HG02981 (cell line): ENCODE results near the gene STYXL2.
A peak's percentile ranks its signal among the peaks of the same experiment; 100 is the strongest.

Experiments
- ATAC-seq: cut with Tn5 transposase; IDR thresholded peaks from one replicate; pipeline ENCODE4 v1.9.1; 2021; ENCODE audit warnings: mild to moderate bottlenecking, moderate library complexity; ENCODE audit not compliant: unreplicated experiment

The STYXL2 gene

GRCh38 chr1:167105271-167106118 lies 11.6 kb downstream of the STYXL2 start:
- no peak for ATAC-seq

DNA sequence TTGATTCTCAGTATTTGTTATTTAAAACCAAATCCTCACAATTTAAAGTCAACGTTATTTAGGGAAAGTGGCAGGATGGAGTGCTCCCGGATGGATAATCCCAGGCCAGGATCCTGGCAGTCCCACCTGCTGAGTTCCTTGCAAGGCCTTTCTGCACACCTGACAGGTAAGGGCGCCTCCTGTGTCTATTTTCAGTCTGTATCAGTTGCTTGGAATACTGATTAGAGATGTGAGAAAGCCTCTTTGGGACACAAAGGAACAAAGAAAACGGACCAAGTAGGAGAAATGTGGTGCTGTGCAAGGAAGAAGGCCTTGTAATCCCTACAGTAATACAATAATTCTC lies 12.2 kb downstream of the STYXL2 start:
- no peak for ATAC-seq

GRCh38 chr1:167107456-167107855 lies 13.6 kb downstream of the STYXL2 start:
- no peak for ATAC-seq

DNA sequence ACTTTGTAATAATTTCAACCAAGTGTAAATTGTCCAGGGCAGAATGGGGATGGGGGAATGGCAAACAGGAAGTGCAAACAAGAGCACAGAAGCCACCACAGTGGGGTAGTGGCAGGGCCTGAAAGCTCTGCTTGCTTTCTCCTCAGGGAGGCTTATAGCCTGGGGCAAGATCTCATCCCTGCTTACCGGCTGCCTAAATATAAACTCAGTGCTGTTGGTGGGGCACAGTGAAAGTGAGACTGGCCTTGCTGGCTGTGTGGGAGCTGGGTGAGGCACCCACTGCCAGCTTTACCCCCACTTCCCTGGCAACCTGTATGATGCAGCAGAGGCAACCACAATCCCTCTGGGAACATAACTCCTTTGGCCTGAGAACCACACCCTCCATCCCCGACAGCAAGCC lies 15.2 kb downstream of the STYXL2 start:
- ATAC-seq = no peak

- ATAC-seq = peak; percentile 76
Measured at GRCh38 chr1:167110586-167110985, 16.7 kb downstream of the STYXL2 start.

DNA sequence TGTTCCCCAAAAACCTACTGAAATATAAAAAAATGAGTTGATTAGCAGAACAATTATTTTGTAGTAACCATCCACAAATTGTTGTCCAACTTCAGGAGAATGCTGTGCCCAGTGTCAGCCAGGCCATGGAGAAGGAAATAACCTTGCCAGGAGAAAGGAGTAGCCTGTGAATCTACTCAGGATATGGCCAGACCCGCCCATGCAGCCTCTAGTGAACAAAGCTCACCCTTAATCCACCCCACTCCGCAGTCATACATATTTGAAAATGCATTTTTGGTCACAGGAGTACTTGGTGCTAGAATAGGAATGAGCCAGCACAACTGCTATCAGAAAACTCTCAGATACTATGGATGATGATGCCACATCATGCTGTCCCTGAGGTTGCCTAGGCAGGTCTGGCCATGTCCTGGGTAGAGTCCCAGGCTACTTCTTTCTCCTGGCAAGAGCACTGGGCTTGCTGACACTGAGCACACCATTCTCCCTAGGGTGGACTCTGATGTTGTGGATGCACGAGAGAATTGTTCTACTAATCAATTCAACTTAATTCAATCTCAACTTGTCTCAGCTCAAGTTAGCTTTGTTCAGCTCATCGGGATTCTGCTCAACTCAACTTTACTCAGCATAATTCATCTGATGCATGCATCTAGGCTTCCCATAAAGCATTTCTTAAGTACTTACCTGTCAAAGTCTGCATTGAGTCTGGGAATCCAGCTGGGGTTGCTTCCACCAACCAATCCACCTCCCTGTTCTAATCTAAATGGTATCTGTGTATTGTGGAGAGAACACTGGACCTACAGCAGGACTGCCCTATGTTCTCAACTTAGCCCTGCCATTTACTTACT lies 18.2 kb downstream of the STYXL2 start:
- ATAC-seq = no peak

DNA sequence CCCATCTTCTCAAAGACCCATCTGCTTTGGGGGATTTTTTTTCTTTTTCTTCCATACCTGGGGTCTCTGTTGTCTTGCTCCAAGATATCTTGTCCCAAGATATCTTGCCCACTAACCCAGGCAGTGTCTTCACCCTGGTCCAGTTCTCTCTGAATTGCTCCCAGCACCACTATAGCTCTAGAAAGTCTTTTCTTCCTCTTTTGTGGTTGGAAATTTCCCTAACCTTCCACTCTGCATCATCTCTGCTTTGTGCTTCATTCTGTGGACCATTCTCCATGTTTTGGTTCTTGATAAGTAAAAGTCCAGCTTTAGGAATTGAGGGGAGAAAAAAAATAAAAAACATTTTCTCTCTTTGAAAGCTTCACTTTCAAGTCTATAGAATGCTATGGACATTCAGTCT lies 20.9 kb downstream of the STYXL2 start:
- ATAC-seq = no peak

DNA sequence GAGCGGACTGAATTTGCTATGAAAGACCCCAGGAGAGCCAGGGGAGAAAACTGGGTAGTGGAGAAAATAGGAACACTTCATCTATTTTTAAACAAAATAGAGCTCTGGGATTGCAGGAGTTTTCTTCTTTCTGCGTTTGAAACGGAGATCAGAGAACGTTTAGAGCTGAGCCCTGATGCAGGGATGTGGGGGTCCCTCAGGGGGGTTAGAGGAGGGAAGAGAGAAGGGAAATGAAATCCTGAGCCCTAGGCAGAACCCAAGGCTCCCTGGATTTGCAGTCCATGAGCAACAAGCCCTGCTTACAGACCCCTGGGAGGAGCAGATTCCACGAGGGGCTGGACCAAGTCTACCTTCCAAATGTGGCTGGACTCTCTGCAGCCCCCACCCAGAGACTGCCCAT lies 21.8 kb downstream of the STYXL2 start:
- ATAC-seq = no peak

DNA sequence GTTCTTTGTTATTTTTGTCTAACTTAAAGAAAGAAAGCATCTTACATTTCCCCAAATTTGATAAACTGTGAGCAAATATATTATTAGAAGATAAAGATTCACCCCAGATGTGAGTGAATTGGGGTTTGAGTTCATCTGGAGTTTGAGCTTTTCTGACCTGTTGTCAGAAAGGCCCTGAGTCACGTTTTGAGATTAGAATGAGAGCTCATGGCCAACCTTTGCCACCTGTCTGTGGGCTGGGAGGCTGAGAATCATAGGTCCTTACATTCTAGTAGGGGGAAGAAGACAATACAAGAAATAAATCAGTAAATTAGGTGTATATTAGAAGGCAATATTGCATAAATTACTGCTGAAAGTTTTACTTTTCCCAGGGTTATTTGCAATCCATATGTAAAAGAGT lies 22.3 kb downstream of the STYXL2 start:
- no peak for ATAC-seq

DNA sequence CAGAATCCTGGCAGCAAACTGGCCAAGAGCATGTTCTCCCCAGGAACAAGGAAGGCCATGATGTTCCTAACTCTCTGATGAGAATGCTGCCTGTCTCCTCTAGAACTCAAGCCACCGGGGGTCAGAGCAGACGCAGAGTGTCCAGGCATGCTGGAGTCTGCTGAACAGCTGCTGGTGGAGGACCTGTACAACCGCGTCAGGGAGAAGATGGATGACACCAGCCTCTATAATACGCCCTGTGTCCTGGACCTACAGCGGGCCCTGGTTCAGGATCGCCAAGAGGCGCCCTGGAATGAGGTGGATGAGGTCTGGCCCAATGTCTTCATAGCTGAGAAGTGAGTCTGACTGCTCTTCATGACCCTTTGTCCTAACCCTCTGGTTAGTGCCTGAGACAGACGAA lies 23.4 kb downstream of the STYXL2 start:
- ATAC-seq = no peak

DNA sequence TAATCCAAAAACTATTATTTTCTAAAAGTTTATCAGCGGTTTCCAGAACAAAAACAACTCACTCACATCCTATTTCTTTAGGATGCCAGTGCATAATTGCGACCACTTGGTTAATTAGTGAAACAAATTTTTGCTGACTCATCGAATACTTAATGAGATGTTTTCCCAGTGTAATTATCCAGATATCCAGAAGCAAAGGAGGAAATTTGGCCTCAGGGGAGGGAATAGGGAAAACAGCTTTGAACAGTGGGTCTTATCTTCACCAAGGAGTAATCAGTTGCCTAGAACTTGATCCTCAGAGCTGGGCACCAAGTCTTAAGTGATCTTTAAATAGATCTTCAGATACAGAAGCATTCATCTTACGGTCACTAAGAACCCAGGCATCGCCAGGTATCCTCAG lies 24.3 kb downstream of the STYXL2 start:
- ATAC-seq = no peak

DNA sequence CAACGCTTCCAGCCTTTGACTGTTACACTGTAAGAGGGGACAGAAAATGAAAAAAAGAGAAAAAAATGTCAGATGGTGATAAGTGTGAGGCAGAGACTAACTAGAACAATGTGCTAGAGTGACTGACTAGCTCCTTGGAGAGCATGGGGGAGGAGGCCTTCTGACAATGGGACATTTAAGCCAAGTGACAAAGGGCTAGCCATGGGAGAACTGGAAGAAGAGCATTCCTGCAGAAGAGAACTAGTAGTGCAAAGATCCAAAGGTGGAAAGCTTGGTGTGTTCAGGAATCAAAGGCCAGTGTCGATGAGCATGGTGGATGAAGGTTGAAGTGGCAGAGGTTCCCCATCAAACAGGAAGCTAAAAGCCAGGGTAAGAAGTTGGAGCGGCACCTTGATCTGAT lies 25.8 kb downstream of the STYXL2 start:
- no peak for ATAC-seq

GRCh38 chr1:167120899-167121298 lies 27.0 kb downstream of the STYXL2 start:
- no peak for ATAC-seq

DNA sequence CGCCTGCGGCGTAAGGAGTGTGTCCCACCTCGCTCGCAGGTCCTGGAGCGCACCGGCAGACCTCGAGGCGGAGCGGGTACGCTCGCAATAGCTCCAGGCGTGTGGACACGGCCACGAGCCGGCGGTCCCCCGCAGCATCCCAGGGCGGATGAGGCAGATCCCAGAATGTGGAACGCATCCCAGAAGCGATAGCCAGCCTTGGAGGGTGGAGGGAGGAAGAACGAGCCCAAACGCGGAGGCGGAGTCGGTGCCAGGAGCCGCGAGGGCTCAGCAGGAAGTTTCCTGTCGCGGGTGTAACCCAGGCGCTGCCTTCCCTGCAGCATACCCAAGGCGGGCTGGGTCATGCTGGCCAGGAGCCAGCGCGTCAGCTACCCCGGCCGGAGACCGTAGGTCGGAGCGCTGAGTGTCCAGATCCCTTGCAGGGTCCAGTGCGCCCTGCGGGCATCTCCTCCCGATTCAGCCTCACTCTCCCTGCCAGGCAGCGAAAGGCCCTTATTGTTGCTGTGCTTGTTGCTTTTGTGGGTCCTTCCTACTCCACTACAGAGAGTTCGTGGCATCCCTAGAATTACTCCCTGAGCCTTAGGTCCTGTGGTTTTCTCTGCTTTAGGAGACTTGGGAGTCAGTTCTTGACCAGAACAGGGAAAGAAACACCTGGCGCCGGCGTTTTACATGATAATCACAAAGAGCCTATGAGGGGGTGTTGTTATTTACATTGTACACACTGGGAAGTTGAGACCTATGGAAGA lies 27.7 kb downstream of the STYXL2 start:
- no peak for ATAC-seq

GRCh38 chr1:167122121-167122480 lies 28.2 kb downstream of the STYXL2 start:
- no peak for ATAC-seq

DNA sequence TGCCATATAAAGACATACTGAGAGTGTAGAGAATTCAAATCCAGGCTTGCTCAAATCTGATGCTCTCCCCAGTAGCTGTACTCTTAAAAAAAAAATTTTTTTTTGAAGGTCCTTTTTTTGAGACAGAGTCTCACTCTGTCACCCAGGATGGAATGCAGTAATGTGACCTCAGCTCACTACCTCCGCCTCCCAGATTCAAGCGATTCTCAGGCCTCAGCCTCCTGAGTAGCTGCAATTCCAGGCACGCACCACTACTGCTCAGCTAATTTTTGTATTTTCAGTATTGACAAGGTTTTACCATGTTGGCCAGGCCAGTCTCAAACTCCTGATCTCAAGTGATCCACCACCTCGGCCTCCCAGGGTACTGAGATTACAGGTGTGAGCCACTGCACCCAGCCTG lies 28.7 kb downstream of the STYXL2 start:
- no peak for ATAC-seq

DNA sequence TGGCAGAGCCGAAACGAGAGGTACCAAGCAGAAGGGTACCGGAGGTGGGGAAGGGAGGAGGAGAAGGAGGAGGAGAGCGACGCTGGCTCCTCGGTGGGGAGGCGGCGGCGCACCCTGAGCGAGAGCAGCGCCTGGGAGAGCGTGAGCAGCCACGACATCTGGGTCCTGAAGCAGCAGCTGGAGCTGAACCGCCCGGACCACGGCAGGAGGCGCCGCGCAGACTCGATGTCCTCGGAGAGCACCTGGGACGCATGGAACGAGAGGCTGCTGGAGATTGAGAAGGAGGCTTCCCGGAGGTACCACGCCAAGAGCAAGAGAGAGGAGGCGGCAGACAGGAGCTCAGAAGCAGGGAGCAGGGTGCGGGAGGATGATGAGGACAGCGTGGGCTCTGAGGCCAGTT lies 32.4 kb downstream of the STYXL2 start:
- no peak for ATAC-seq

DNA sequence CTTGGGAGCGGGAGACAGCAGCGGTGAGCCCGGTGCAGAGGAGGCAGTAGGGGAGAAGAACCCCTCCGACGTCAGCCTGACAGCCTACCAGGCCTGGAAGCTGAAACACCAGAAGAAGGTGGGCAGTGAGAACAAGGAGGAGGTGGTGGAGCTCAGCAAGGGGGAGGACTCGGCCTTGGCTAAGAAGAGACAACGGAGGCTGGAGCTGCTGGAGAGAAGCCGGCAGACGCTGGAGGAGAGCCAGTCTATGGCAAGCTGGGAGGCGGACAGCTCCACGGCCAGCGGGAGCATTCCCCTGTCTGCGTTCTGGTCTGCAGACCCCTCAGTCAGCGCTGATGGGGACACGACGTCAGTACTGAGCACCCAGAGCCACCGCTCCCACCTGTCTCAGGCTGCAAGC lies 32.9 kb downstream of the STYXL2 start:
- no peak for ATAC-seq

DNA sequence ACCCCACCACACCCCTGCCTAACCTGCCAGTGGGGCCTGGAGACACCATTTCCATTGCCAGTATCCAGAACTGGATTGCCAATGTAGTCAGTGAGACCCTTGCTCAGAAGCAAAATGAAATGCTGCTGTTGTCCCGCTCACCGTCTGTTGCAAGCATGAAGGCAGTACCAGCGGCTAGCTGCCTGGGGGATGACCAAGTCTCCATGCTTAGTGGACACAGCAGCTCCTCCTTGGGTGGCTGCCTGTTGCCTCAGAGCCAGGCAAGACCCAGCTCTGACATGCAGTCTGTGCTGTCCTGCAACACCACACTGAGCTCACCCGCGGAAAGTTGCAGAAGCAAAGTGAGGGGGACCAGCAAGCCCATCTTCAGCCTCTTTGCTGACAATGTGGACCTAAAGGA lies 33.4 kb downstream of the STYXL2 start:
- no peak for ATAC-seq

- no peak for ATAC-seq
Measured at GRCh38 chr1:167127661-167128060, 33.8 kb downstream of the STYXL2 start.
